Putamen (tissue), 1 donor: ENCODE measurements around the gene RC3H2.
"Not testable (repeated sequence)": the region's sequence is repeated elsewhere in the genome, so short reads cannot be mapped to it uniquely, and the experiment has no call there.

ENCODE experiments used
- DNase-seq: peaks from one replicate; pipeline ENCODE4 v3.0.0-alpha.2; 2016; ENCODE audit warnings: low spot score

RC3H2 gene

DNA sequence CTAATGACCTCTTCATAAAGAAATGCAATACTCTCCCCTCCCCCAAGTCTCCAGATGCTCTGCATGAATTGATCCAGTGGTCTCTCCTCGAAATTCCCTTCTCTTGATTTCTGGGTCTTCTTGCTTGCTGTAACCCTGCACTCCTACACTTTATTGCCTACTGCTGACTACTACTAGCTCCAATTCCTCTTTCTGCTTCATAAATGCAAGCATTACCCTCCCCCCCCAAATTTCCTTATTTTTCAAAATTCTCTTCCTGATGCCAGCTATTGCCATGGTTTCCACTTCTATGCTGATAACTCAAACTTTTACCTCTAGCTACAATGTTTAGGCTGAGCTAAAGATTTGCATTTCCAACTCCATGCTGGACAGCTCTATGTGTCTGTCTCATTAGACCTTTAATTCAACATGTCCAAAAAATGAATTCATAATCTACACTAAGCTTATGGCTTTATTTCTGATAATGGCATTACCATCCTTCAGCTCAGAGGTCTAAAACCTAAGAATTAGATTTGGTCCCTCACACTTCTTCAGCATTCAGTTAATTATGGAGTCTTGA is 24.7 kb upstream of the RC3H2 start:
- DNase-seq = no peak

DNA sequence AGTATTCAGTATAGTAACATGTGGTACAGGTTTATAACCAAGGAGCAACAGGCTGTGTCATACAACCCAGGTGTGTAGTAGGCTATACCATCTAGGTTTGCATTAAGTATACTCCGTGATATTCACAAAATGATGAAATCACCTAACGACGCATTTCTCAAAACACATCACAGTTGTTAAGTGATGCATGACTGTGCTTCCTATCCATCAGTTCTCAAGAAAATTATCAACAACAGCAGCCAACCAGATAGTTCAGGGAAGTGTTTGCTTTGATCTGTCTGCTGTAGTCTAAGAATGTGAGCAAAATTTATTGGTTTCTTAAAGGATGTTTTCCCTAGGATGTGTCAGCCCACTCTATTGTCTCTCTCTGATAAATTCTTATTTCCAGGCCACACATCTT is 18.8 kb upstream of the RC3H2 start:
- DNase-seq = no peak

DNA sequence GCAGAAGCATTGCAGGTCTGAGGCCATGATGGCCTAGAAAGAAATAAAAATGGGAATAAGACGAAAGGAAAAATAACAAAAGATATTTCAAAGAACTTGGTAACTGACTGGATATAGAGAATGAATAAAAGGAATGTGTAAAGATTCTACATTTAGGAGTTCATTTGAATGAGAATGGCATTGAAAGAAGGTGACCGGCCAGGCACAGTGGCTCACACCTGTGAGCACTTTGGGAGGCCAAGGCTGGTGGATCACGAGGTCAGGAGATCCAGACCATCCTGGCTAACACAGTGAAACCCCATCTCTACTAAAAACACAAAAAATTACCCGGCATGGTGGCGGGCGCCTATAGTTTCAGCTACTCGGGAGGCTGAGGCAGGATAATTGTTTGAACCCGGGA is 17.6 kb upstream of the RC3H2 start:
- no peak for DNase-seq

DNA sequence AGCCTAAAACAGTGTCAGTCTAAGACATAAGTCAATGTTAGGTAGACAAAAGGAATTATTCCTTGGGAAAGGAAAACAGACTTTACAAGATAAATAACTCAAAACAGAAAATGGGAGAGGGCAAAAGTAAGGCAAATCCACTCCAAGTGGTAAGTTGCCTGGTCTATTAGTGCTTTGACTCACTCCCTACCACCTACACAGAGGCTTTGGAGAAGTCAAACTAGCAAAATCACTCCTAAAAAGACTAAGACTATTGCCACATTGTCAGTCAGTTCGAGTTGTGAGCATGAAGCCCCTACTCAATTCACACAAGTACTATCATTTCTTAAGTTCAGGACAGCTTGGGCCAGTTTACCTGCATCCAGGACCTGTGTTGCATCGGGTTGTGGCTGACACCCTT is 13.2 kb upstream of the RC3H2 start:
- no peak for DNase-seq

DNA sequence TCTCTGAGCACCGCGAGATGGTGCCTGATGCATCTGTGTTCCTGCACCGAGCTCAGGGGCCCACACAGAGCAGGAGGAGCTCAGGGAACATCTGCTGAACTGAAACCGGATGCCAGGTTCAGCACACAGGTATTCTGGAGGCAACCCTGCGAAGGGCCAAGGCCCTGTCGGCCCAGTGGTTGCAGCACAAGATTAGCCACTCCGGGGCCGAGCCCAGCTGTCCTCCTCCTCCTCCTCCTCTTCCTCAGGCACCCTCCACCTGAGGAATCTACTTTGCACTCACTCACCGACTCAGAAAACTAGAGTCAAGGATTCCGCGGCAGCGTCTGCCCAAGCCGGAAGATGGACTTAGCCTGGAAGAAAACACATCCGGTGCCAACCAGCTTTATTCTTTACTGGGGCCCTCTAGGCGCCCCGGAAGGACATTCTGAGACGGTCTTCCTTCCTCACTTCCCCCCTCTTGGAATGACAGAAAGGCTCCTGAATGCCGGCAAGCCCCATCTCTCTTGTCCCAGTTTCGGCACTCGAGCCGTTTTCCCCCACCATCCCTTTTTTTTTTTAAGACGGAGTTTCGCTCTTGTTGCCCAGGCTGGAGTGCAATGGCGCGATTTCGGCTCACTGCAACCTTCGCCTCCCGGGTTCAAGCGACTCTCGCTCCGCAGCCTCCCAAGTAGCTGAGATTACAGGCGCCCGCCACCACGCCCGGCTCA is 8.0 kb upstream of the RC3H2 start, which contains the start of gene ZBTB6:
Gene ZBTB6 (minus strand): TSS at position 360 of the 710 bp plus-strand sequence. CDS start 1,251 bp downstream, outside the sequence.
- DNase-seq = peak; percentile 94

DNA sequence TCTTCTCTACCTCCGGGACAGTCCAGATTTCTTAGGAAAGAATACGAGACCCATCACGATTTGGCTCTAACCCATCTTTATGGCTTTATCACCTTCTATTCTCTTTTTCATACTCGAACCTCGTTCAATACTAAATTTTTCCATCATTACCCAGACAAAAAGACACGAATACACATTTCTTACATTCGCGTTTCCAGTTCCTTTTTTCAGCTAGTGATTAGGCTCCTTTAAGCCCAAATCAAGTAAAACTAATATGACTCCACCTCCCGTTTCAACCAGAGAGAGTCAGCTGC is 7.5 kb upstream of the RC3H2 start:
- no peak for DNase-seq

DNA sequence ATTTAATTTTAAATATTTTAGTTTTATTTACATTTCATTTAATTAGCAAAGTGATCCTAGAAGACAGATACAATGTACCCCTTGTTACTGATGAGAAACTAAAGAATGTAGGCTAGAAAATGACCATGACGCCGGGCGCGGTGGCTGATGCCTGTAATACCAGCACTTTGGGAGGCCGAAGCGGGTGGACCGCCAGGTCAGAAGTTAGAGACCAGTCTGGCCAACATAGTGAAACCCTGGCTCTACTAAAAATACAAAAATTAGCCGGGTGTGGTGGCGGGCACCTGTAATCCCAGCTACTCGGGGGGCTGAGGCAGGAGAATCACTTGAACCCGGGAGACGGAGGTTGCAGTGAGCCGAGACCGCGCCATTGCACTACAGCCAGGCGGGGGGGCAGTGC is 963 bp upstream of the RC3H2 start:
- DNase-seq = not testable (repeated sequence)

DNA sequence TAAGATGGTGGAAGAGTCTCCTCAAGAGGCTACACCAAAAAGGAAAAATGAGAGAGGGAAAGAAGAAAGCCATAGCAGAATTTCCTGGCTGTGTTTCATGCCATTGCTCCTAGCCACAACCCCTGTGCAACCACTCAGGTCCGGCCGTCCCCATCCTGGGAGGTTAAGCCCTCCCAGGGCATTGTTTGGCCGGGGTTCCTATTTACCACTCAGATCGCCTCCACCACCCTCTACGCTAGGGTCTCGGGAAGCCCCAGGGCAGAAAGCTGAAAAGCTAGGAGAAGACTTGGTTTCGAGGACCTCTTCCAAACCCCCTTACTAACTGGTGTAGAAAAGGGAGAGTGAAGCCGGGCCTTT is 715 bp downstream of the RC3H2 start:
- no peak for DNase-seq

DNA sequence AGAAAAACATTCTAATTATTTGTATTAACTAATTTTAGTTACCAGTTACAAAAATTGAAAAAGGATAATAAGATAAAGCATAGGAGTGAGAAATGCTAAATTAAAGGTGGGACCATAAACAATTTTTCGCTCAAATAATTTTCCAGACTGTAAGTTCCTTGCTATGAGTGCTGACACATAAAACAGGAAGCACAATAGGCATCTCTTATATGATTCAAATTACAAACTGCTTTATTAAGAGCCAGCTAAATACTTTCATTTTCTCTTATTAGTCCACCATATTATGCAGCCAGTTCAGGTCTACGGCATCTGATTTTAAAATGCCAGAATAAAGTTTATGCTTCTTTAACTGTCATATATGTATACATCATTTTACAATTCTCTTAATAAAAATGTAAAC is 4.4 kb downstream of the RC3H2 start:
- no peak for DNase-seq

DNA sequence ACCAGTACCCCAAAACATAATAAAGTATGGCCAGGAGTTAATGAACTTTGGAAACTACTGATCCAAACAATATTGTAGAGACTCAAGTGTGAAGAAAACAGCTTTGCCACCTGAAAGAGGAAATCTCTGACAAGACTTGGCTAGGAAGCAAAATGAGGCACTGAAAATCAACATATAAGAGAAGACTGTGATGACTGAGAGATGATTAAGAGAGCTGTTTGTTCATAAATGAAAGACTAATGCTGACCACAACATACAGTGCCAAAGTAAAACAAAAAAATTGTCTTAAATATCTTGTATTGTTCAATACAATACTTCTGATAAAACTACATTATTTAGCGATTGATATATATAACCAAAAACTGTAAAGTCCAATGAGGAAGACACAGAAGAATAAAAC is 7.2 kb downstream of the RC3H2 start:
- DNase-seq = no peak

DNA sequence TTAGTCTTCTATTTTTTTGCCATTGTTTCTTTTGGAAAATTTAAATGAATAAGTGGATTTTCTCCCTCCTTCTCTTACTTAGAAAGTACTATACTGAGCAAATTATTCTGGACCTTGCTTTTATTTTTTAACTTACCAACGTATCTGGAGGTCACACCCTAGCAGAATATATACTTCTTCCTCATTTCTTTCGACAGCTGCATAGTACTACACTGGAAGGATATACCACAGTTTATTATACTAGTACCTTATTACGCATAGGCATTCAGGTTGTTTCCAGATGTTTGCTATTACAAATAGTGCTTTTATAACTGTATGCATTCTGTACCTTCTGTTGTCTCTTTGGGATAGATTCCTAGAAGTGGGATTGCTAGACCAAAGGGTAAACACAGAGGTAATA is 16.7 kb downstream of the RC3H2 start:
- no peak for DNase-seq

DNA sequence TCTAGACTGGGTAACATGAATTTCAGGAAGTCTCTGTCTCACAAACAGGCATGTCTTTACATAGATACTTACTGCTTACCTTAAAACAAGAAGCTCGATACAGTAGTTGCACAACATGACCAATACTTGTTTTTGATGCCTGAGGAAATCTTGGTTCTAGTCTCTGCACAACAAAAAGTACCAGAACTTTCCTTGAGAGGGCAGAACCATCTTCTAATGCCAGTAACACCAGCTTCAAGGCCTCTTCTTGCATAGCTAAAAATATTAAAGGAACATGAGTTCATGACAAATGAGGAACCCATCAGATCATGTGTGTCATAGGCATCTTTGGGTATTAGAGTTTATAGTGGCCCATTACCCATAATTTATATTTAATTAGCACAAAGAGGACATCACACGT is 22.0 kb downstream of the RC3H2 start:
- DNase-seq = no peak

DNA sequence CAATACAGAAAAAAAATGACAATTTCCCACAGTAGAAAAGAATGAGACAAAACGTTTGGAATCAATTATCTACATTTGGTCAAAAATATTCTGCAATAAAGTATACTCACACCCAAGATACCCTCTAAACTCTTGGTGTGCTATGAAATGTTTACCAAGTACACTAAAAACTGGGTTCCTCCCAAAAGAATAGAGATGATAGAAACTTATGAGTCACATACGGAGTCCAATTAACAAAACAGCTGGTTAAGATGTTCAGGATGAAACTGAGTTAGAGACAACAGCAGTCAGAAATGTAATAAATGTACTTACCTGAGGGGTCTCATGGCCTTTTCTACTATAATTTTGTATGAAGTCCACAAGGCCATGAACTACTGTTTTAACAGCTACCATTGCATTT is 25.7 kb downstream of the RC3H2 start:
- no peak for DNase-seq

DNA sequence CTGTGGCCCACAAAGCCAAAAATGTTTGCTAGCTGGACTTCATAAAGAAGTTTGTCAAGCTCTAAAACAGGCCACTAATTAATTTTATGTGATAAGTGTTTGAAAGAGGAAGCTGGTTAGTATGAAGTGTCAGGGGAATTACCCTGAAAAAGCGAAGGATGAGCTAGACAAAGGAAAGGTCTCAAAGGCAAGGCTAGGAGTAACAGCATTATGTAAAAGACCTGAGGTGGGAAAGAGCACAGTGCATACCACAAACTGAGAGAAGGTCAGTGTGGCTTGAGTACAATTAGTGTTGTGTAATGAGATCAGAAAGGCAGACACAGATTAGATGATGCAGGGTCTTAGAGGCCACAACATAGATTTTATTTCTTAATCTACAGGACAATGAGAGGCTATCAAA is 29.6 kb downstream of the RC3H2 start:
- no peak for DNase-seq

DNA sequence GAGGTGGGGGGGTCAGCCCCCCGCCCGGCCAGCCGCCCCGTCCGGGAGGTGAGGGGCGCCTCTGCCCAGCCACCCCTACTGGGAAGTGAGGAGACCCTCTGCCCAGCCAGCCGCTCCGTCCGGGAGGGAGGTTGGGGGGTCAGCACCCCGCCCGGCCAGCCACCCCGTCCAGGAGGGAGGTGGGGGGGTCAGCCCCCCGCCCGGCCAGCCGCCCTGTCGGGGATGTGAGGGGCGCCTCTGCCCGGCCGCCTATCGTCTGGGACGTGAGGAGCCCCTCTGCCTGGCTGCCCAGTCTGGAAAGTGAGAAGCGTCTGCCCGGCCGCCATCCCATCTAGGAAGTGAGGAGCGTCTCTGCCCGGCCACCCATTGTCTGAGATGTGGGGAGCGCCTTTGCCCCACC is 37.9 kb downstream of the RC3H2 start:
- not testable (repeated sequence) for DNase-seq

DNA sequence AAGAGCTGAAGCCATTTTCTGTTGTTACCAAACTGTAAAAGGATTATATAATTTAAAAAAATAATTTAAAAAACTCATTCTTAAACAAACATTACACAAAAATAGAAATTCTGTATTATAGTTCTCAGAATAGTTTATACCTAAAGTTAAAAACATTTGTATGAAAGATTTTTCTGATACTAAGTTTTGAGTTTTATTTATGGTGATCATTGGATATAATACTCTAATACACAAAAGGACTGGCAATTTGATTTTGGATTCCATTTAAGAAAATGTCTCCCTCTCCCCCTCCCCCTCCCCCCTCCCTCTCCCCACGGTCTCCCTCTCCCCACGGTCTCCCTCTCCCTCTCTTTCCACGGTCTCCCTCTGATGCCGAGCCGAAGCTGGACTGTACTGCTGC is 39.1 kb downstream of the RC3H2 start:
- DNase-seq = no peak

DNA sequence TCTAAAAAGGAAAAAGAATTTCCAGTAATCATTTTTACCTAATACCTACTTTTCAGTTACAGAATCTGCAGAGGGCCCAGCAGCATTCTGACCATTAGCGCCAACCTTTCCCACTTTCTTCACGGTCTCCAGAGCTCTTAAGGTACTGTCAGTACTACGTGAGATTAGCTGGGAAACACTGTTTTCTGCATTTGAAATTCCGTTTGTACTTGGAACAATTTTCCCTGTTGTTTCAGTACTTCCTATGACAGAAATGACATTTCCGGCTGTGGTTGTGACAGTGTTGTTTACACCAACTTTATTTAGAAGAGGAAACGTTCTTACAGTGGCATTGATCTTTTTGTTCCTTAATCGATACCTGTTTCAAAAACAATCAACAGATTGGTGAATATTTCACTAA is 39.9 kb downstream of the RC3H2 start:
- no peak for DNase-seq

DNA sequence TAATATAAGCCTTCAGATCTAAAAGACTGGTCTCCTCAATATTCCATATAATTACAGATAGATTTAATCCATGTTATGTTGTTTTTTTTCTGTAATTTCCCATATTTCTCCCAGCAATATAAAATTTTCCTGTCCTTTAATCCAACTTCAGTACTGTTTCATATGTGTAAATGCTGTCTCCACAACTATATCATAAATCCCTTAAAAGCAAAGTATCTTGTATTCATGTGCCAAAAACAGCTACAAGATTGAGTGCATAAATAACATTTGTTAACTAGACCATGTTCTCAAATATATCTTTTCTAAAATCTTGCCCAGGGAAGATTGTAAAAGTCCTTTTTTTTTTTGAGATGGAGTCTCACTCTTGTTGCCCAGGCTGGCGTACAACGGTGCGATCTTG is 41.8 kb downstream of the RC3H2 start:
- DNase-seq = no peak

DNA sequence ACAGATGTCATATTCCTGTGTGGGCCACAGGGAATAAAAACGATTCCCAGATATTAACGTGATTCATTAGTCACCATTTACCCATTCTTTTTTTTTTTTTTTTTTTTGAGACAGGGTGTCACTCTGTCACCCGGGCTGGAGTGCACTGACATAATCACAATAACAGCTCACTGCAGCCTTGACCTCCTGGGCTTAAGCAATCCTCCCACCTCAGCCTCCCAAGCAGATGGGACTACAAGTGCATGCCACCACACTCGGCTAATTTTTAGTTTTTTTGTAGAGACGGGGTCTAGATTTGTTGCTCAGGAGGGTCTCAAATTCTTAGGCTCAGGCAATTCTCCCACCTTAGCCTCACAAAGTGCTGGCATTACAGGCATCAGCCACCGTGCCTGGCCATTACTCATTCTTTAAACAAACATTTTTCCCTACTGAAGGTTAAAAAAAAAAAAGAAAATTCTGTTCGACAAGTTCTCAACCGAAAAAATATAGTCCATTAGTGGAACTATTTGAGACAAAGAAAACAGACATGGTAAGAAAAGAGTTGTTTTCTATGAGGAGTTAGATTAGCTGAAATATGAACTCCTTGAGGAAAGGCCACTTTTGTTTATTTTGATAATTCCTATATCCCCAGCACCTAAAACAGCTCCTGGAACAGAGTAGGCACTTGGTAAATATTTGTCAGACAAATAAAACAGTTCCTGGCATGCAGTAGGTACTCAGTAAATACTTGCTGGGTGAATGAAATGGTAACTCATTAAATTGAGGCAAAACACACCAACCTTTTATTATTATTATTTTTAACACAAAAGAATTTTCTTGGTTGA is 44.6 kb downstream of the RC3H2 start:
- DNase-seq = no peak

DNA sequence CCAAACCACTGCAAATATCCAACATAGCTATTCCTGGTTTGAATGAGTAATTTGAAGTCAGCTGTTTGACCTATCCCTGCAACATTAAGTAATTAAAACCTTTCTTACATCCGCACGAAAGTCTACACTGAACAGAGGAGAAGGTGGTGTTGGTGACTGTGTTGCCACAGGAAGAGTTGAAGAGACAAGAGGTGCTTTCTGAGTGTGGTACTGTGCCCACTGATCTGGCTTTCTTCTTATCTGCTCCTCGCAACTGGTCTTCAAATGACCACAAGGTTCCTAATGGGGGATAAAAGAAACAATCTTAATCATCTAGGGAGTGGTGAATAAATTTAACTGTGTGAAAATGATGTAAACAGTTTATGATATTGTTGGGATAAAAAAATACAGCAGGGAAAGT is 47.3 kb downstream of the RC3H2 start:
- DNase-seq = no peak

DNA sequence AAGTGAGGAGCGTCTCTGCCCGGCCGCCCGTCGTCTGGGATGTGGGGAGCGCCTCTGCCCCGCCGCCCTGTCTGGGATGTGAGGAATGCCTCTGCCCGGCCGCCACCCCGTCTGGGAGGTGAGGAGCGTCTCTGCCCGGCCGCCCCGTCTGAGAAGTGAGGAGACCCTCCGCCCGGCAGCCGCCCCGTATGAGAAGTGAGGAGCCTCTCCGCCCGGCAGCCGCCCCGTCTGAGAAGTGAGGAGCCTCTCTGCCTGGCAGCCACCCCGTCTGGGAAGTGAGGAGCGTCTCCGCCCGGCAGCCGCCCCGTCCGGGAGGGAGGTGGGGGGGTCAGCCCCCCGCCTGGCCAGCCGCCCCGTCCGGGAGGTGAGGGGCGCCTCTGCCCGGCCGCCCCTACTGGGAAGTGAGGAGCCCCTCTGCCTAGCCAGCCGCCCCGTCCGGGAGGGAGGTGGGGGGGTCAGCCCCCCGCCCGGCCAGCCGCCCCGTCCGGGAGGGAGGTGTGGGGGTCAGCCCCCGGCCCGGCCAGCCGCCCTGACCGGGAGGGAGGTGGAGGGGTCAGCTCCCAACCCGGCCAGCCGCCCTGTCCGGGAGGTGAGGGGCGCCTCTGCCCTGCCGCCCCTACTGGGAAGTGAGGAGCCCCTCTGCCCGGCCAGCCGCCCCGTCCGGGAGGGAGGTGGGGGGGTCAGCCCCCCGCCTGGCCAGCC is 52.9 kb downstream of the RC3H2 start:
- not testable (repeated sequence) for DNase-seq

DNA sequence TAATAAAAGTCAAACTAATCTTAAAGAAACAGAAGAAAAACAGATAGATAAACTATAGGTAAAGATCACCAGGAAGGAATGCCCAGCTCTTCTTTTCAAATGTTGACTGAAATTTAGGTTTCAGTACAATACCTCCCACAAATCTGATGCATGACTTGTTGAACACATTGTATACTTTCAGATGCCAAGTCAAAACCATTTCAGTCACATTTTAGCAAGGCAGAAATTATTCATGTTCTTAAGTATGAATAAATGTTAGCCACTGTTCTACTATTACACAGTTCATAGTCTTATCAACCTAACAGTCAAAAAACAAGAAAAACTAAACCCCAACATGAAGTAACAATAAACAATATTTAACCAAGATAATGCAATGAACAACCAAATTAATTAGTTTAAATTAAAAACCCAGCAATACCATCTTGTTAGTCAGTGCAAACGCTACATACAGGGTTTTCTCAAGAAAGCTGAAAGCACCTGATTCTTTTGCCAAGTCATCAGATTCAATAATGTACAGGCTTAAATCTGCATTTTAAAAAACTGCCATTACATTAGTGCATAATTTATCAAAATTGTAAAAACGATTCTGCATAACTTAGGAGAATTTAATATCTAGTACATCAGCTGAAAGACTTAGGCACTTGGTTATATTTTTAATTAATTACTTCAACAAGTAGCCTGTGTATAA is 56.8 kb downstream of the RC3H2 start:
- DNase-seq = no peak
